Measurements from ENCODE around the gene TSEN54. TPM values are rescaled to one million over a fixed set of nuclear protein-coding genes. Genes with fewer than 3 reads are reported as not detected.

The TSEN54 gene
- polyA plus RNA-seq, 1 experiment = 17.9 TPM

DNA sequence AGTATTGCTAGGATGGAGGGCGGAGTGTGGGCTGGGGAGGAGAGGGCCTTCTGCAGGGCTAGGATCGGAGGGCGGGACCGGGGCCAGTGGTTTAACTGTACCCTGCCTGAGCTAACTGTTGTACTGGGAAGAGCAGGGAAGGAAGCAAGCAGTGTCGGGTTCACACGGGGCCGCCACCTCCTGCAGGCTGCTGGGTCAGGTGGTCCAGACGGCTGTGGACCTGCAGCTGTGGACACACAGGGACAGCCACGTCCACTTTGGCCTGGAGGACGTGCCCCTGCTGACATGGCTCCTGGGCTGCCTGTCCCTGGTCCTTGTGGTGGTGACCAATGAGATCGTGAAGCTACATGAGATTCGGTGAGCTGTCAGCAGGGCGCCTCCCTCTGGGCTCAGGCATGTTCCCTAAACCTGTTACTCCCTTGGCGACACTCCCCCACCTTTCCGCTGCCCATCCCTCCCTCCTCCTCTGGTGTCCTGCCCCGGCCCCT is 17.6 kb upstream of the TSEN54 start:
- TF ChIP-seq, protein P1, sequence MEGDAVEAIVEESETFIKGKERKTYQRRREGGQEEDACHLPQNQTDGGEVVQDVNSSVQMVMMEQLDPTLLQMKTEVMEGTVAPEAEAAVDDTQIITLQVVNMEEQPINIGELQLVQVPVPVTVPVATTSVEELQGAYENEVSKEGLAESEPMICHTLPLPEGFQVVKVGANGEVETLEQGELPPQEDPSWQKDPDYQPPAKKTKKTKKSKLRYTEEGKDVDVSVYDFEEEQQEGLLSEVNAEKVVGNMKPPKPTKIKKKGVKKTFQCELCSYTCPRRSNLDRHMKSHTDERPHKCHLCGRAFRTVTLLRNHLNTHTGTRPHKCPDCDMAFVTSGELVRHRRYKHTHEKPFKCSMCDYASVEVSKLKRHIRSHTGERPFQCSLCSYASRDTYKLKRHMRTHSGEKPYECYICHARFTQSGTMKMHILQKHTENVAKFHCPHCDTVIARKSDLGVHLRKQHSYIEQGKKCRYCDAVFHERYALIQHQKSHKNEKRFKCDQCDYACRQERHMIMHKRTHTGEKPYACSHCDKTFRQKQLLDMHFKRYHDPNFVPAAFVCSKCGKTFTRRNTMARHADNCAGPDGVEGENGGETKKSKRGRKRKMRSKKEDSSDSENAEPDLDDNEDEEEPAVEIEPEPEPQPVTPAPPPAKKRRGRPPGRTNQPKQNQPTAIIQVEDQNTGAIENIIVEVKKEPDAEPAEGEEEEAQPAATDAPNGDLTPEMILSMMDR (IDR thresholded peaks at IDR 0.05; ENCODE audit: insufficient read depth, low read depth, low read length) = no peak
- CTCF ChIA-PET = interaction anchor here (0.6 to 1.8 kb wide), 3 partner anchors 18 to 85 kb away, joined by 3 to 4 read pairs (median 3); partner anchors contain the start of gene TSEN54
- H3K36me3 ChIP-seq (ENCODE audit: control insufficient read depth, insufficient read depth, low read length) = peaks cover 23% of the 10 kb centered on the region
- no peak for DNase-seq (ENCODE audit: low read depth)
- H3K27me3 ChIP-seq (ENCODE audit: control insufficient read depth, insufficient read depth, low read length) = no peaks in the 10 kb centered on the region
- no peak overlapping the region for H3K4me3 ChIP-seq (ENCODE audit: low read depth, low read length)
- POLR2A ChIA-PET = interaction anchor here (0.7 kb wide), 1 partner anchor 173 kb away, joined by 3 read pairs; no protein-coding TSS in a partner anchor

DNA sequence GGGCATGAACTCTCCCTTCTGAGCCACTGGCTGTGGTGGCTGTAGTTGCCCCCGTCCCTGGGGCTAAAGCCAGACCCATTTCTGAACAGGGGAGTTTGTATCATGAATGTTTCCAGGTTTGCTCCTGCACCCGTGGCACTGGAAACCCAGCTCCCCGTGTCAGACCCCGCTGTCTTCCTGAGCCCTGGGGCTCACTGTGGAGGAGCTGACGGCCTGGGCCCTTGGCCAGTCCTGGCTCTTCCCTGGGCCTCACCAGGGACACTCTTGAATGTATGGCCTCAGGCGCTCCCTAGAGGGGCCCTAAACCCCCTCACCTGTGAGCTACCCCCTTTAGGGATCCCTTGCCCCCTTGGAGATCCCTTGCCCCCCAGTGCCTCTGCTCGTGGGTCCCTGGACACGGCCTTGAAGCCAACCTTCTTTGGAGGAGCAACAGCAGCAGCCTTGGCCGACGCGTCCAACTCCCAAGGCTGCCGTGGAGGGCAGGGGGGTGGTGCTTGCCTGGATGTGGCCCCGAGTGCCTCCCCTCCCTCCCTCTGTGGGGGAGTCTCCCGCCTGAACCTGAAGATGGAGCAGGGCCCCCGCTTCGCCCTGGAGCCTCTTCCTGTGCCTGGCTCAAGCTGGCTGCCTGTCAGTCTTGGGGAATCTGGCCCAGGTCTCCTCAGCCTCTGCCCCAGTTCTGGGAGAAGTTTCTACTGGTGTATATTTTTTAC is 16.9 kb upstream of the TSEN54 start:
- peaks cover 26% of the 10 kb centered on the region for H3K36me3 ChIP-seq (ENCODE audit: control insufficient read depth, insufficient read depth, low read length)
- CTCF ChIA-PET = interaction anchor here (1.8 kb wide), 1 partner anchor 17 kb away, joined by 4 read pairs; the partner anchor contains the start of gene TSEN54

DNA sequence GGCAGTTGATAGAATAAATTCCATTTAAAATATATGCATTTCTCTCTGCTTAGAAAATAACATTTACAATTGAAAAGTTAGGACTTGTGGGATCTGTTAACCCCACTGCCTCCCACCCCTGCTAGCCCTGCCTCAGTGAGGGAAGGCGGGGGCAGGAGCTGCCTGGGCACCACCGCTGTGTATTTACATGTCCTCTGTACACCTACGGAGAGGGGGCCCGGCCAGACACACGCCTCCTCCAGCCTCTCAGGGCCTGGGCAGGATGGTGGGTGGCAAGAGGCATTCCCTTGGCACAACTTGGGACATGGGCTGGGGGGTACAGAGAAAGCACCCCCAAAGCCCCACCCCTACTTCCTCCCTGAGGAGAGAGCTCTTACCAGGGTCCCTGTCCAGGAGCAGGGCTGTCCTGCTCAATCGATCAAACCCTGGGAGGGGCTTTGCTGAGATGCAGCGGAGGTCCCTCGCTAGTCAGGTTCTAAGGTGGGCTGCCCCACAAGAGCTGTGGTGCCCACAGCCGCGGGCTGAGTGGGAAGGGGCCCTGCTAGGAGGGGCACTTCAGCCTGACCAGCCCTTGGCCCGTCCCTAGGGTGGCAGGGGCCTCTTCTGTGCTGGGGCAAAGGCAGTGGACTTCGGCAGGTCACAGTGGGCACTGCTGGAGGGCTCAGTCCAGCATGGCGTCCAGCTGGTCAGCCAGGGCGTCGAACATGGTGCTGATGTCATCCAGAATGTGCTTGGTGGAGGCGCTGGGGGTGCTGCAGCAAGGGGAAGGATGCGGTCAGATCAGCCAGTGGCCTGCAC is 15.7 kb upstream of the TSEN54 start:
- CTCF ChIA-PET = interaction anchor here (1.8 kb wide), 1 partner anchor 16 kb away, joined by 4 read pairs; the partner anchor contains the start of gene TSEN54
- TF ChIP-seq, protein P1 (IDR thresholded peaks at IDR 0.05; ENCODE audit: insufficient read depth, low read depth, low read length) = no peak
- DNase-seq (ENCODE audit: low read depth) = no peak
- no peak overlapping the region for H3K4me3 ChIP-seq (ENCODE audit: low read depth, low read length)
- H3K27me3 ChIP-seq (ENCODE audit: control insufficient read depth, insufficient read depth, low read length) = no peaks in the 10 kb centered on the region
- POLR2A ChIA-PET = no interaction called here
- peaks cover 28% of the 10 kb centered on the region for H3K36me3 ChIP-seq (ENCODE audit: control insufficient read depth, insufficient read depth, low read length)

More for the DNA sequence above, 16.9 kb upstream of the TSEN54 start:
- DNase-seq (ENCODE audit: low read depth) = no peak
- POLR2A ChIA-PET = interaction anchor here (0.7 kb wide), 1 partner anchor 173 kb away, joined by 3 read pairs; no protein-coding TSS in a partner anchor
- TF ChIP-seq, protein P1 (IDR thresholded peaks at IDR 0.05; ENCODE audit: insufficient read depth, low read depth, low read length) = no peak
- H3K4me3 ChIP-seq (ENCODE audit: low read depth, low read length) = no peak overlapping the region
- no peaks in the 10 kb centered on the region for H3K27me3 ChIP-seq (ENCODE audit: control insufficient read depth, insufficient read depth, low read length)

DNA sequence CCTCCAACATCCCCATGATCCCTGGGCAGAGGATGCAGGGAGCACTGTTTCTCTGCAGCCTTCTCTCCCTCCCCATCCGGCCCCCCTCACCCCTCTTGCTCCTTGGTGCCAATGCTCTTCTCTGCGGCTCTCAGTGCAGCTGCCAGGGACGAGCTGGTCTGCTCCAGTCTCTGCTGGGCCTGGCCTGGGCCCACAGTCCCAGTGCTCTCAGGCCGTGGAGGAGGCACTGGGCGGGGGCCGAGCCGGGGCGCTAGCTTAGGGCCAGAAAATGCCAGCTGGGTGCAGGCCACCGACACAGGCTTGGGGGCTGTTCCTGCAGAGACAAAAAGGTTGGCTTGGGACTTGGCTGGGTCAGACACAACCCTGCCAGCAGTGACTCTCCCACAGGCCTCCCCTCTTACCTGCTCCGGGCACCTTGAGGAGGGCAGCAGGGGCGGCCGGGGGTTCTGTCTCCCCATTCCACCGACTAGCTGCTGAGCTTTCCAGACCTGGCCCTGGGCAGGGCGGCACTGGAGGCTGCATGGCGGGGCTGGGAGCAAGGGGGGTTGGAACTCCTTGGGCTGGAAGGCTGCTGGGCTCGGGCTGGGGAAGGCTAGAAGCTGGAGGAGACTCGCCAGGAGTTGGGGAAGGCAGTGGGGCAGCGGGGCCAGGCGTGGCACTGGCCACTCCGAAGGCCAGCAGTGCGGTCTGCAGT is 14.8 kb upstream of the TSEN54 start:
- POLR2A ChIA-PET = no interaction called here
- no peaks in the 10 kb centered on the region for H3K27me3 ChIP-seq (ENCODE audit: control insufficient read depth, insufficient read depth, low read length)
- CTCF ChIA-PET = interaction anchor here (1.6 kb wide), 1 partner anchor 15 kb away, joined by 4 read pairs; the partner anchor contains the start of gene TSEN54
- TF ChIP-seq, protein P1 (IDR thresholded peaks at IDR 0.05; ENCODE audit: insufficient read depth, low read depth, low read length) = no peak
- no peak overlapping the region for H3K4me3 ChIP-seq (ENCODE audit: low read depth, low read length)
- DNase-seq (ENCODE audit: low read depth) = no peak
- H3K36me3 ChIP-seq (ENCODE audit: control insufficient read depth, insufficient read depth, low read length) = peaks cover 25% of the 10 kb centered on the region
